Astrocyte (in vitro differentiated cells and primary cell): Measurements from ENCODE around the gene NHLRC2. TPM values are rescaled to one million over a fixed set of nuclear protein-coding genes. Genes with fewer than 3 reads are reported as not detected.

Source experiments
- DNase-seq: peaks from one replicate; pipeline ENCODE4 v3.0.0-alpha.2; 2010; ENCODE audit warnings: low read depth
- FAIRE-seq: peaks from 2 replicates; lab custom pipeline; 2011; peaks lifted over from hg19 to GRCh38; lab: Jason Lieb, UNC
- H2AFZ ChIP-seq: 2 replicates; pipeline ENCODE4 v1.6.0; 2012; ENCODE audit warnings: low read depth, low read length, inconsistent platforms
- H3K27ac ChIP-seq: 2 replicates; pipeline ENCODE4 v1.5.1; 2011; ENCODE audit warnings: low read depth, low read length, inconsistent platforms
- H3K27me3 ChIP-seq: 2 replicates; pipeline ENCODE4 v1.6.0; 2011; ENCODE audit warnings: low read length, inconsistent platforms; ENCODE audit not compliant: insufficient read depth
- H3K36me3 ChIP-seq: 2 replicates; pipeline ENCODE4 v1.5.1; 2011; ENCODE audit warnings: low read length, inconsistent platforms; ENCODE audit not compliant: insufficient read depth
- H3K4me1 ChIP-seq: 2 replicates; pipeline ENCODE4 v1.5.1; 2011; ENCODE audit warnings: low read length, inconsistent platforms; ENCODE audit not compliant: insufficient read depth
- H3K4me2 ChIP-seq: 2 replicates; pipeline ENCODE4 v1.6.0; 2012; ENCODE audit warnings: low read length, inconsistent platforms
- H3K4me3 ChIP-seq: 2 replicates; pipeline ENCODE4 v1.5.1; 2011; ENCODE audit warnings: low read depth, mild to moderate bottlenecking, low read length, inconsistent platforms; ENCODE audit not compliant: insufficient read depth
- H3K79me2 ChIP-seq: 2 replicates; pipeline ENCODE4 v1.6.0; 2012; ENCODE audit warnings: mild to moderate bottlenecking, low read length, inconsistent platforms; ENCODE audit not compliant: insufficient read depth
- H3K9ac ChIP-seq: 2 replicates; pipeline ENCODE4 v1.6.0; 2012; ENCODE audit warnings: mild to moderate bottlenecking, low read length, inconsistent platforms
- H3K9me3 ChIP-seq: 2 replicates; pipeline ENCODE4 v1.5.1; 2012; ENCODE audit warnings: low read depth, mild to moderate bottlenecking, low read length, inconsistent platforms; ENCODE audit not compliant: insufficient read depth
- H4K20me1 ChIP-seq: 2 replicates; pipeline ENCODE4 v1.6.0; 2012; ENCODE audit warnings: low read length, inconsistent platforms; ENCODE audit not compliant: insufficient read depth
- H3K27ac Mint-ChIP-seq: one replicate; pipeline ENCODE4 v1.8.0; 2021; ENCODE audit warnings: mild to moderate bottlenecking, mixed read lengths; ENCODE audit not compliant: unreplicated experiment
- H3K27me3 Mint-ChIP-seq: one replicate; pipeline ENCODE4 v1.8.0; 2021; ENCODE audit warnings: low read depth, mixed read lengths; ENCODE audit not compliant: unreplicated experiment
- H3K36me3 Mint-ChIP-seq: one replicate; pipeline ENCODE4 v1.8.0; 2021; ENCODE audit warnings: low read depth, mixed read lengths; ENCODE audit not compliant: unreplicated experiment
- H3K4me1 Mint-ChIP-seq: one replicate; pipeline ENCODE4 v1.8.0; 2021; ENCODE audit warnings: low read depth, mixed read lengths; ENCODE audit not compliant: unreplicated experiment
- H3K4me3 Mint-ChIP-seq: one replicate; pipeline ENCODE4 v1.8.0; 2021; ENCODE audit warnings: mild to moderate bottlenecking, moderate library complexity, mixed read lengths; ENCODE audit not compliant: unreplicated experiment
- H3K9me3 Mint-ChIP-seq: one replicate; pipeline ENCODE4 v1.8.0; 2021; ENCODE audit warnings: mild to moderate bottlenecking, mixed read lengths; ENCODE audit not compliant: unreplicated experiment
- CTCF ChIP-seq: IDR thresholded peaks from 2 replicates; pipeline ENCODE4 v1.5.1; 2011; ENCODE audit warnings: low read depth, mild to moderate bottlenecking, inconsistent platforms, low read length, moderate library complexity; ENCODE audit not compliant: insufficient read depth
- EZH2 ChIP-seq: IDR thresholded peaks from 2 replicates; pipeline ENCODE4 v1.6.1; 2012; ENCODE audit warnings: mild to moderate bottlenecking, low read length, inconsistent platforms; ENCODE audit not compliant: insufficient read depth
- total RNA-seq: library from RNA; stranded (reverse); gene quantifications from 2 replicates; pipeline ENCODE4 v1.2.1, GENCODE V29; 2021

NHLRC2 gene
- total RNA-seq, 1 donor from 2014 or later = 16.9 TPM

- peaks cover 27% of the 10 kb centered on the region for H3K36me3 ChIP-seq
- FAIRE-seq = no peak
- H3K4me2 ChIP-seq = no peak overlapping the region
- H4K20me1 ChIP-seq = no peaks in the 10 kb centered on the region
- Mint-ChIP-seq H3K9me3 (no peaks in the 10 kb centered on the region), H3K4me1 (peaks cover 11% of the 10 kb centered on the region), H3K36me3 (peaks cover 4% of the 10 kb centered on the region), H3K27me3 (no peaks in the 10 kb centered on the region), H3K4me3 (peak overlapping the region; percentile 42), H3K27ac (no peak overlapping the region)
- no peak for DNase-seq
- no peaks in the 10 kb centered on the region for H3K27me3 ChIP-seq
- H3K4me3 ChIP-seq = no peak overlapping the region
- H2AFZ ChIP-seq = no peak overlapping the region
- TF ChIP-seq EZH2 = no peak
- H3K4me1 ChIP-seq = no peaks in the 10 kb centered on the region
- no peak overlapping the region for H3K27ac ChIP-seq
- H3K79me2 ChIP-seq = no peaks in the 10 kb centered on the region
- no peak overlapping the region for H3K9ac ChIP-seq
- no peaks in the 10 kb centered on the region for H3K9me3 ChIP-seq
These were observed 51.3 kb downstream of the NHLRC2 start for GRCh38 chr10:113905756-113906155.

GRCh38 chr10:113907166-113907565 lies 52.7 kb downstream of the NHLRC2 start:
- Mint-ChIP-seq H3K36me3 (peaks cover 4% of the 10 kb centered on the region), H3K9me3 (no peaks in the 10 kb centered on the region), H3K27ac (peak overlapping the region; percentile 90), H3K27me3 (no peaks in the 10 kb centered on the region), H3K4me3 (no peak overlapping the region), H3K4me1 (peaks cover 11% of the 10 kb centered on the region)
- Histone ChIP-seq H3K4me3 (no peak overlapping the region), H3K4me1 (no peaks in the 10 kb centered on the region), H4K20me1 (no peaks in the 10 kb centered on the region), H3K36me3 (peaks cover 20% of the 10 kb centered on the region), H3K9ac (peak overlapping the region; percentile 25), H3K27ac (peak overlapping the region; percentile 48), H3K4me2 (peak overlapping the region; percentile 5), H3K79me2 (no peaks in the 10 kb centered on the region), H3K27me3 (no peaks in the 10 kb centered on the region), H3K9me3 (no peaks in the 10 kb centered on the region), H2AFZ (no peak overlapping the region)
- peak; percentile 39 for DNase-seq
- FAIRE-seq = peak; percentile 26
- TF ChIP-seq EZH2 (no peak), CTCF (no peak)

GRCh38 chr10:113908236-113908635 lies 53.8 kb downstream of the NHLRC2 start:
- no peaks in the 10 kb centered on the region for H3K27me3 ChIP-seq
- H3K79me2 ChIP-seq = no peaks in the 10 kb centered on the region
- peaks cover 24% of the 10 kb centered on the region for H3K36me3 ChIP-seq
- H3K9me3 ChIP-seq = no peaks in the 10 kb centered on the region
- Mint-ChIP-seq H3K27me3 (no peaks in the 10 kb centered on the region), H3K36me3 (peaks cover 4% of the 10 kb centered on the region), H3K4me1 (peaks cover 11% of the 10 kb centered on the region), H3K9me3 (no peaks in the 10 kb centered on the region), H3K27ac (no peak overlapping the region), H3K4me3 (no peak overlapping the region)
- H4K20me1 ChIP-seq = no peaks in the 10 kb centered on the region
- DNase-seq = no peak
- no peak overlapping the region for H2AFZ ChIP-seq
- no peak overlapping the region for H3K9ac ChIP-seq
- no peak overlapping the region for H3K4me2 ChIP-seq
- H3K4me1 ChIP-seq = no peaks in the 10 kb centered on the region
- no peak overlapping the region for H3K4me3 ChIP-seq
- no peak for FAIRE-seq
- TF ChIP-seq CTCF = no peak
- no peak for TF ChIP-seq EZH2
- no peak overlapping the region for H3K27ac ChIP-seq
